H1 (cell line): ENCODE data around the gene CKB. TPM values are rescaled to one million over a fixed set of nuclear protein-coding genes. Genes with fewer than 3 reads are reported as not detected.

Experiments used
- CBX5 ChIP-seq: fragments of 300-800, 300-1000 bp; sonication (generic); IDR thresholded peaks from 2 replicates; pipeline ENCODE4 v1.7.1; 2016; ENCODE audit warnings: antibody characterized with exemption, low read length, low read depth
- CHD2 ChIP-seq: IDR thresholded peaks from 2 replicates; pipeline ENCODE4 v1.6.1; 2012; ENCODE audit warnings: low read length, improper control_type of control experiment
- EGR1 ChIP-seq: IDR thresholded peaks from 2 replicates; pipeline ENCODE4 v1.6.1; 2011; ENCODE audit warnings: low read depth, low read length, borderline replicate concordance
- KDM4A ChIP-seq: IDR thresholded peaks from one replicate; pipeline ENCODE4 v1.7.1; 2012; ENCODE audit warnings: low read depth, mild to moderate bottlenecking, moderate library complexity, low read length, inconsistent platforms; ENCODE audit not compliant: severe bottlenecking
- NANOG ChIP-seq: IDR thresholded peaks from 2 replicates; pipeline ENCODE4 v1.6.1; 2011; ENCODE audit warnings: low read length, low read depth, mild to moderate bottlenecking, inconsistent platforms; ENCODE audit not compliant: insufficient read depth, poor library complexity, severe bottlenecking
- PHF8 ChIP-seq: fragments of 200-600 bp; sonication (generic); conservative IDR thresholded peaks from 2 replicates; pipeline ENCODE4 v1.7.1; 2012; ENCODE audit warnings: low read depth, mild to moderate bottlenecking, inconsistent platforms, low read length, moderate library complexity
- POLR2AphosphoS5 ChIP-seq: IDR thresholded peaks from 2 replicates; pipeline ENCODE4 v1.6.1; 2011; ENCODE audit warnings: low read depth, low read length
- RBBP5 ChIP-seq: IDR thresholded peaks from 2 replicates; pipeline ENCODE4 v1.7.1; 2012; ENCODE audit warnings: low read depth, mild to moderate bottlenecking, inconsistent platforms, low read length, moderate library complexity, borderline replicate concordance
- SIX5 ChIP-seq: IDR thresholded peaks from 2 replicates; pipeline ENCODE4 v1.6.1; 2011; ENCODE audit warnings: mild to moderate bottlenecking, low read depth, low read length
- SP4 ChIP-seq: IDR thresholded peaks from 2 replicates; pipeline ENCODE4 v1.6.1; 2012; ENCODE audit warnings: low read length, inconsistent platforms
- polyA plus RNA-seq, 7 experiments: library from polyadenylated mRNA; depleted of rRNA in 3 of 7; stranded (reverse) in 5 of 7; unstranded in 2 of 7; fragments of >200 nt in 5 of 7; fragments of 200-250 nt in 2 of 7; gene quantifications; 1 replicate in 5 of 7; 2 replicates in 1 of 7; 4 replicates in 1 of 7; pipeline versions ENCODE4 v1.2.1 to v1.2.3, GENCODE V29; 2011 to 2013; ENCODE audit warnings: missing spikeins in 2 of 7, mixed read lengths in 2 of 7
- total RNA-seq: library from RNA; stranded (reverse); fragmentation: NEBNext Ultra II Directional; extraction: Animal tissue kit (Norgen Biotek cat#: 25700); gene quantifications from 2 replicates; pipeline ENCODE4 v1.2.1, GENCODE V29; 2021
- TF ChIP-seq, protein P1 (sequence below): IDR thresholded peaks from 2 replicates; pipeline ENCODE4 v1.6.1; 2011; ENCODE audit warnings: low read length, improper control_type of control experiment

Gene CKB
- total and polyA plus RNA-seq, 2 of the 8 experiments (the other 6 are each of a cell fraction or from before 2014, with no cell fraction given) = 538 to 950 TPM

DNA sequence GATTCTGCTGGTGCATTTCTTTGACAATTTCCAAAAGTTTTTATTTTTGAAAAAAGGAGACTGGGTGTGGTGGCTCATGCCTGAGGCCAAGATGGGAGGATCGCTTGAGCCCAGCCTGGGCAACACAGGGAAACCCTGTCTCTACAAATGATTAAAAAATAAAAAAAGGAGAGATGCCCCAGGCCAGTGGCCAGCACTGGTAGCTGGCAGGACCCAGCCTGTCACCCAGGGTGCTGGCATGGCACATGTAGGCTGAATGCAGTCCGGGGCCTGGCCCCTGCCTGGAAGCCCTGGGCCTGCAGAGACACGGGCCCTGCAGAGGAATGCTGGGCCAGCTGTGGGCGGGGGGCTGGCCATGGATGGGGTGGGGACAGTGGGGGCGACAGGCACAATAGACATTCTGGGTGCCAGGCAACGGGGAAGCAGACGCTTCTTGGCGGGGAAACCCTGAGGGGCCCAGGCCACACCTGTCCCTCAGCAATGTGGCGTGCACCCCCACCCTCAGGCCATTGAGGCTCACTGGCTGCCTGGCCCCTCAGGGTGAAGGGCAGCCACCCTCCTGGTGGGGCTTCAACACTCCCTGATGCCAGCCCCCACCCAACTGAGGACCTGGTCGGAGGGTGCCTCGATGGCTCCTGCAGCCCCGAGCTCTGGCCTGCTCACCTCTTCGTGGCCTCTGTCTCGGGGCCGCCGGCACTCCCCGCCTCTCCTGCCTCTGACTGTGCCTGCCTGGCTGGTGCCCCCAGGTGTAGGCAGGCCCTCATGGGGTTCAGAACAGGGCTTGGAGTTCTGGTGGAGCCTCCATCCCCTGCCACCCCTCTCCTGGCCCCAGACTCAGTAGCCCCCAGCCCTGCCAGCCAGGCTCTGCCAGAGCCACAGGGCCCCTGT is 18.4 kb upstream of the CKB start (continued):
- TF ChIP-seq, protein P1, sequence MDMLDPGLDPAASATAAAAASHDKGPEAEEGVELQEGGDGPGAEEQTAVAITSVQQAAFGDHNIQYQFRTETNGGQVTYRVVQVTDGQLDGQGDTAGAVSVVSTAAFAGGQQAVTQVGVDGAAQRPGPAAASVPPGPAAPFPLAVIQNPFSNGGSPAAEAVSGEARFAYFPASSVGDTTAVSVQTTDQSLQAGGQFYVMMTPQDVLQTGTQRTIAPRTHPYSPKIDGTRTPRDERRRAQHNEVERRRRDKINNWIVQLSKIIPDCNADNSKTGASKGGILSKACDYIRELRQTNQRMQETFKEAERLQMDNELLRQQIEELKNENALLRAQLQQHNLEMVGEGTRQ = no peak
- TF ChIP-seq POLR2AphosphoS5 = no peak
- TF ChIP-seq RBBP5 = no peak
- TF ChIP-seq KDM4A = no peak
- TF ChIP-seq SIX5 = no peak
- no peak for TF ChIP-seq CBX5
- no peak for TF ChIP-seq CHD2
- no peak for TF ChIP-seq EGR1
- TF ChIP-seq NANOG = no peak
- TF ChIP-seq SP4 = no peak
- no peak for TF ChIP-seq PHF8
